Activated CD8-positive, alpha-beta T cell treated with anti-CD3 and anti-CD28 coated beads, Interleukin-2, amount 10 ng/mL, durations not matched to agents 7 days and 5 days (primary cell): ENCODE measurements around the gene BRF1. TPM values are rescaled to one million over a fixed set of nuclear protein-coding genes. Genes with fewer than 3 reads are reported as not detected.

Experiments
- ATAC-seq: fragments of 150-1000 bp; cut with Tn5 transposase; one replicate; pipeline ENCODE4 v1.10.0; 2021; ENCODE audit warnings: moderate library complexity
- CTCF ChIA-PET: fragments of 350-600 bp; sonication (Branson Sonifier 250); formaldehyde crosslinking; loops from one replicate; lab custom pipeline; 2021; ENCODE audit warnings: antibody characterized with exemption; lab: Charles Lee
- POLR2A ChIA-PET: fragments of 350-600 bp; sonication (Branson Sonifier 250); formaldehyde crosslinking; loops from one replicate; lab custom pipeline; 2021; ENCODE audit warnings: antibody characterized with exemption; lab: Charles Lee
- DNase-seq: peaks from one replicate; pipeline ENCODE4 v3.0.0-alpha.2; 2020
- H3K27ac Mint-ChIP-seq: one replicate; pipeline ENCODE4 v1.8.0; 2021; ENCODE audit warnings: mild to moderate bottlenecking, mixed read lengths
- H3K27me3 Mint-ChIP-seq: one replicate; pipeline ENCODE4 v1.8.0; 2021; ENCODE audit warnings: low read depth, mixed read lengths
- H3K36me3 Mint-ChIP-seq: one replicate; pipeline ENCODE4 v1.8.0; 2021; ENCODE audit warnings: low read depth, mixed read lengths
- H3K4me1 Mint-ChIP-seq: one replicate; pipeline ENCODE4 v1.8.0; 2021; ENCODE audit warnings: low read depth, mixed read lengths
- H3K4me3 Mint-ChIP-seq: one replicate; pipeline ENCODE4 v1.8.0; 2021; ENCODE audit warnings: mild to moderate bottlenecking, mixed read lengths
- H3K9me3 Mint-ChIP-seq: one replicate; pipeline ENCODE4 v1.8.0; 2022; ENCODE audit warnings: mixed read lengths; ENCODE audit not compliant: insufficient read depth
- total RNA-seq, 2 experiments: library from RNA; stranded (reverse); gene quantifications; one replicate each; pipeline ENCODE4 v1.2.3, GENCODE V29; 2021

The BRF1 gene
- total RNA-seq, 2 experiments from 2014 or later, result 42.1 to 44.7 TPM

GRCh38 chr14:105161964-105162668, 138.7 kb downstream of the BRF1 start:
- ATAC-seq (peak; percentile 35), DNase-seq (peak; percentile 39)
- H3K9me3 Mint-ChIP-seq, result no peaks in the 10 kb centered on the region
- peaks cover 8% of the 10 kb centered on the region for H3K27me3 Mint-ChIP-seq
- no peaks in the 10 kb centered on the region for H3K4me1 Mint-ChIP-seq
- no peaks in the 10 kb centered on the region for H3K36me3 Mint-ChIP-seq
- no peak overlapping the region for H3K4me3 Mint-ChIP-seq
- no peak overlapping the region for H3K27ac Mint-ChIP-seq
- ChIA-PET CTCF (no interaction called here), POLR2A (no interaction called here)

DNA sequence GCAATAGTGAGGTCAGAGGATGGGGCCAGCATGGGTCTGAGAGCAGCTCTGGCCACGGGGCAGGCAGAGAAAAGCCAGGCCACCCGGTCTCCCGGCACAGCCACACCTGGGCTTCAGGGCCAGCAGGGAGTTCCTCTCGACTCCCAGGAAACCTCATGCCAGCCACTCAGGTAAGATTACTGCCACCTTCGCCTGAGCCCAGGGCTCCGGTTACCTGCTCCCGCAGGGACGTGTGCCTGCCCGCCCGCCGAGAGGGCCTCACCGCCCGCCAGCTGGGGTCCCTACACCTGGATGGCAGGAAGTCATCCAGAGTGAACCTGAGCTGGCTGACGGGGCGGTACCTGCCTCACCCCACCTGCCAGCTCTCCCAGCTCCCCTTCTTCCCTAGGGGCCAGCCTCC, 139.5 kb downstream of the BRF1 start:
- H3K27ac Mint-ChIP-seq, result no peak overlapping the region
- DNase-seq (no peak), ATAC-seq (no peak)
- no peaks in the 10 kb centered on the region for H3K27me3 Mint-ChIP-seq
- no peaks in the 10 kb centered on the region for H3K4me1 Mint-ChIP-seq
- H3K36me3 Mint-ChIP-seq, result no peaks in the 10 kb centered on the region
- ChIA-PET POLR2A (no interaction called here), CTCF (no interaction called here)
- no peaks in the 10 kb centered on the region for H3K9me3 Mint-ChIP-seq
- H3K4me3 Mint-ChIP-seq, result no peak overlapping the region

DNA sequence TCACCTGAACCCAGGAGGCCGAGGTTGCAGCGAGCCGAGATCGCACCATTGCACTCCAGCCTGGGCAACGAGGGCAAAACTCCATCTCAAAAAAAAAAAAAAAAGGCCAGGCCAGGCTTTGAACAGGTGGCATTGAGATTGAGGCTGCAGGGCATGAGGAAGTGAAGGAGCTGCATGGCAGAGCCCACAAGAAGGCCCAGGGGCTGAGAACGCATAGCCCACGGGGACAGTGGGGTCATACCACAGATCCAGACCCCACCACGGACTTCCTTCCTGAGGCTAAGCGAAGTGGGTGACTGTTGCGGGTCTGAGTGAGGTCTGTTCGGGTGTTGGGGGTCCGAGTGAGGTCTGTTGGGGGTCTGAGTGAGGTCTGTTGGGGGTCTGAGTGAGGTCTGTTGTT, 140.0 kb downstream of the BRF1 start:
- Mint-ChIP-seq H3K27me3 (no peaks in the 10 kb centered on the region), H3K4me1 (no peaks in the 10 kb centered on the region)
- CTCF ChIA-PET, result no interaction called here

GRCh38 chr14:105159344-105159743, 141.5 kb downstream of the BRF1 start:
- H3K36me3 Mint-ChIP-seq, result no peaks in the 10 kb centered on the region
- H3K27me3 Mint-ChIP-seq, result no peaks in the 10 kb centered on the region
- no peaks in the 10 kb centered on the region for H3K4me1 Mint-ChIP-seq
- H3K9me3 Mint-ChIP-seq, result no peaks in the 10 kb centered on the region
- POLR2A ChIA-PET, result no interaction called here
- no peak for ATAC-seq
- no peak overlapping the region for H3K4me3 Mint-ChIP-seq
- CTCF ChIA-PET, result no interaction called here
- H3K27ac Mint-ChIP-seq, result no peak overlapping the region
- no peak for DNase-seq

More for the DNA sequence above, 140.0 kb downstream of the BRF1 start:
- H3K27ac Mint-ChIP-seq, result no peak overlapping the region
- no peak for ATAC-seq
- POLR2A ChIA-PET, result no interaction called here
- H3K9me3 Mint-ChIP-seq, result no peaks in the 10 kb centered on the region
- no peak for DNase-seq
- H3K4me3 Mint-ChIP-seq, result no peak overlapping the region
- H3K36me3 Mint-ChIP-seq, result no peaks in the 10 kb centered on the region

Other genes with a start within 250 kb of the BRF1 start
- 10 to 100 TPM; 35.7 to 40.4 TPM for gene GPR132, start 235.6 kb downstream of the BRF1 start, total RNA-seq
- 1 to 10 TPM; 2.5 to 2.9 TPM for gene JAG2, start 132.2 kb downstream of the BRF1 start, total RNA-seq
- 10 to 100 TPM; 25.3 to 27.9 TPM for gene NUDT14, start 119.7 kb downstream of the BRF1 start, total RNA-seq
- gene BTBD6, start 52.5 kb downstream of the BRF1 start, total RNA-seq, result 10 to 100 TPM; 53.7 to 59.8 TPM
- gene PACS2, start 13.7 kb upstream of the BRF1 start, total RNA-seq, result 10 to 100 TPM; 32.9 to 38.5 TPM
- 1 to 10 TPM; 1.9 to 2.4 TPM for gene TEX22, start 97.5 kb upstream of the BRF1 start, total RNA-seq
- 100 to 1,000 TPM; 109 to 127 TPM for gene MTA1, start 118.8 kb upstream of the BRF1 start, total RNA-seq
- gene CRIP2, start 173.8 kb upstream of the BRF1 start, total RNA-seq, result under 1 TPM; 0.21 to 0.31 TPM
- gene CRIP1, start 185.9 kb upstream of the BRF1 start, total RNA-seq, result 100 to 1,000 TPM; 587 to 613 TPM
- gene TEDC1, start 190.2 kb upstream of the BRF1 start, total RNA-seq, result 10 to 100 TPM; 56.5 to 61.8 TPM
- gene TMEM121, start 225.6 kb upstream of the BRF1 start, total RNA-seq, result 1 to 10 TPM; 8.6 to 9.2 TPM